Measurements from ENCODE around the gene P2RY13. TPM values are rescaled to one million over a fixed set of nuclear protein-coding genes. Genes with fewer than 3 reads are reported as not detected.

The P2RY13 gene
- total and polyA plus RNA-seq, 2 donors (not counting 1 experiment from before 2014, with no cell fraction given), result 0.92 to 1.0 TPM

DNA sequence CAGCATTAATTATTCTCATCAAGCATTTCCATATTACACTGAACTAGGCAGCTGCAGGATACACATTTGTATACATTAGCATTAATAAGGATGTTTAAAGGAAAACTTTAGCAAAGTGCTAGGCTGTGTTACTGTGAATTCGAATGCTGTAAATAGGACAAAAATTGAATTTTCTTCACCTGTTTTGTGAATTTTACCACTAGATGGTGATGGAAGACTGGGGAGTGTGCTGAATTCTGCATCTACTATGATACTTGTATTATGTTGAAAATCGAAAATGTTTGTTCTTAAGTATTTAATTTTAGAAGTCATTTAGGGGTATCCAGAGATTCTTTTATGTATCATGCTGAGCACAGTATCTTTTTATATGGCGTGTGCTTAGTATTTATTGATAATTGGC is 38.7 kb downstream of the P2RY13 start:
- Histone ChIP-seq H2AFZ (ENCODE audit: insufficient read depth, low read depth, low read length, poor library complexity, severe bottlenecking) (no peak overlapping the region), H3K4me2 (replicated peaks; ENCODE audit: low read depth, low read length, poor library complexity, severe bottlenecking) (no peak overlapping the region), H4K20me1 (ENCODE audit: control insufficient read depth, insufficient read depth, low read length, poor library complexity, severe bottlenecking) (no peaks in the 10 kb centered on the region), H3K27ac (ENCODE audit: low read length in 2 of 2) (no peak overlapping the region), H3K4me1 (ENCODE audit: control insufficient read depth in 2 of 2, insufficient read depth in 2 of 2, low read length in 2 of 2) (no peaks in the 10 kb centered on the region), H3K36me3 (replicated peaks in 1 of 2; ENCODE audit: control extremely low read depth in 1 of 2, control insufficient read depth in 1 of 2, extremely low read depth in 1 of 2, insufficient read depth in 2 of 2, low read length in 1 of 2) (no peaks in the 10 kb centered on the region), H3K4me3 (ENCODE audit: control extremely low read depth in 1 of 5, extremely low read depth in 1 of 5, insufficient read depth in 1 of 5, low read depth in 2 of 5, low read length in 4 of 5) (no peak overlapping the region), H3K9me3 (ENCODE audit: control extremely low read depth in 1 of 3, control insufficient read depth in 2 of 3, insufficient read depth in 1 of 3, low read length in 2 of 3) (no peaks in the 10 kb centered on the region), H3K9ac (ENCODE audit: low read length) (no peak overlapping the region), H3K79me2 (ENCODE audit: control insufficient read depth, insufficient read depth, low read length) (no peaks in the 10 kb centered on the region), H3K27me3 (replicated peaks in 1 of 4; ENCODE audit: control extremely low read depth in 1 of 4, control insufficient read depth in 3 of 4, insufficient read depth in 4 of 4, low read length in 3 of 4) (no peaks in the 10 kb centered on the region)
- H3K4me3 Mint-ChIP-seq, result no peak overlapping the region
- H3K27me3 Mint-ChIP-seq, result no peaks in the 10 kb centered on the region
- DNase-seq (peak; percentile 26), ATAC-seq (ENCODE audit: low read depth) (no peak)
- TF ChIP-seq CTCF (IDR thresholded peaks at IDR 0.05) (peak; percentile 62), EZH2 (IDR thresholded peaks at IDR 0.05; ENCODE audit: borderline replicate concordance, insufficient read depth, low read depth, low read length, poor library complexity, severe bottlenecking) (no peak)
- 70% methylated on average over 2 of the region's 3 CpGs for WGBS (ENCODE audit: insufficient coverage)
- ChIA-PET POLR2A (interaction anchor here (0.7 kb wide), 1 partner anchor 13 kb away, joined by 5 read pairs; no protein-coding TSS in a partner anchor), CTCF (interaction anchor here (1.6 to 2.4 kb wide), 4 partner anchors 10 to 548 kb away, joined by 4 to 9 read pairs (median 8); no protein-coding TSS in a partner anchor)
- H3K9me3 Mint-ChIP-seq (ENCODE audit: insufficient read depth), result no peaks in the 10 kb centered on the region
- H3K4me1 Mint-ChIP-seq, result no peaks in the 10 kb centered on the region
- intact Hi-C loops (cut with micrococcal nuclease), result loop anchor here (5.0 kb wide), 1 partner anchor 372 kb away; no protein-coding TSS in a partner anchor
- no peak overlapping the region for H3K27ac Mint-ChIP-seq

GRCh38 chr3:151289445-151289844 is 39.9 kb downstream of the P2RY13 start:
- CTCF ChIA-PET, result interaction anchor here (0.9 to 4.0 kb wide), 5 partner anchors 11 to 550 kb away, joined by 3 to 36 read pairs (median 7); partner anchors contain the start of gene P2RY14
- no CpG with 5 or more reads among the region's 3 CpGs for WGBS (ENCODE audit: insufficient coverage)
- intact Hi-C loops (cut with micrococcal nuclease), result no loop called here

More at GRCh38 chr3:151289445-151289844, 39.9 kb downstream of the P2RY13 start:
- no peaks in the 10 kb centered on the region for H3K9me3 ChIP-seq (ENCODE audit: control extremely low read depth in 1 of 3, control insufficient read depth in 2 of 3, insufficient read depth in 1 of 3, low read length in 2 of 3)
- no peaks in the 10 kb centered on the region for H4K20me1 ChIP-seq (ENCODE audit: control insufficient read depth, insufficient read depth, low read length, poor library complexity, severe bottlenecking)
- no peak overlapping the region for H3K4me2 ChIP-seq (replicated peaks; ENCODE audit: low read depth, low read length, poor library complexity, severe bottlenecking)
- no peaks in the 10 kb centered on the region for H3K36me3 ChIP-seq (replicated peaks in 1 of 2; ENCODE audit: control extremely low read depth in 1 of 2, control insufficient read depth in 1 of 2, extremely low read depth in 1 of 2, insufficient read depth in 2 of 2, low read length in 1 of 2)
- no peak for TF ChIP-seq CTCF (IDR thresholded peaks at IDR 0.05)
- no peak for TF ChIP-seq EZH2 (IDR thresholded peaks at IDR 0.05; ENCODE audit: borderline replicate concordance, insufficient read depth, low read depth, low read length, poor library complexity, severe bottlenecking)
- Mint-ChIP-seq H3K27me3 (no peaks in the 10 kb centered on the region), H3K4me1 (no peaks in the 10 kb centered on the region), H3K27ac (no peak overlapping the region), H3K9me3 (ENCODE audit: insufficient read depth) (no peaks in the 10 kb centered on the region), H3K4me3 (no peak overlapping the region)
- POLR2A ChIA-PET, result no interaction called here
- no peak overlapping the region for H3K27ac ChIP-seq (ENCODE audit: low read length in 2 of 2)
- ATAC-seq (ENCODE audit: low read depth) (no peak), DNase-seq (no peak)
- no peak overlapping the region for H2AFZ ChIP-seq (ENCODE audit: insufficient read depth, low read depth, low read length, poor library complexity, severe bottlenecking)
- H3K9ac ChIP-seq (ENCODE audit: low read length), result no peak overlapping the region
- H3K4me3 ChIP-seq (ENCODE audit: control extremely low read depth in 1 of 5, extremely low read depth in 1 of 5, insufficient read depth in 1 of 5, low read depth in 2 of 5, low read length in 4 of 5), result no peak overlapping the region
- no peaks in the 10 kb centered on the region for H3K4me1 ChIP-seq (ENCODE audit: control insufficient read depth in 2 of 2, insufficient read depth in 2 of 2, low read length in 2 of 2)
- H3K79me2 ChIP-seq (ENCODE audit: control insufficient read depth, insufficient read depth, low read length), result no peaks in the 10 kb centered on the region
- H3K27me3 ChIP-seq (replicated peaks in 1 of 4; ENCODE audit: control extremely low read depth in 1 of 4, control insufficient read depth in 3 of 4, insufficient read depth in 4 of 4, low read length in 3 of 4), result no peaks in the 10 kb centered on the region

Measured in B cell (primary cell).